HG02852 (cell line): ENCODE measurements around the gene PLPPR2.
A peak's percentile ranks its signal among the peaks of the same experiment; 100 is the strongest.
"Not testable (repeated sequence)": the region's sequence is repeated elsewhere in the genome, so short reads cannot be mapped to it uniquely, and the experiment has no call there.

Experiments used
- ATAC-seq: cut with Tn5 transposase; IDR thresholded peaks from one replicate; pipeline ENCODE4 v1.9.1; 2021; ENCODE audit warnings: mild to moderate bottlenecking, moderate library complexity; ENCODE audit not compliant: unreplicated experiment

The PLPPR2 gene

DNA sequence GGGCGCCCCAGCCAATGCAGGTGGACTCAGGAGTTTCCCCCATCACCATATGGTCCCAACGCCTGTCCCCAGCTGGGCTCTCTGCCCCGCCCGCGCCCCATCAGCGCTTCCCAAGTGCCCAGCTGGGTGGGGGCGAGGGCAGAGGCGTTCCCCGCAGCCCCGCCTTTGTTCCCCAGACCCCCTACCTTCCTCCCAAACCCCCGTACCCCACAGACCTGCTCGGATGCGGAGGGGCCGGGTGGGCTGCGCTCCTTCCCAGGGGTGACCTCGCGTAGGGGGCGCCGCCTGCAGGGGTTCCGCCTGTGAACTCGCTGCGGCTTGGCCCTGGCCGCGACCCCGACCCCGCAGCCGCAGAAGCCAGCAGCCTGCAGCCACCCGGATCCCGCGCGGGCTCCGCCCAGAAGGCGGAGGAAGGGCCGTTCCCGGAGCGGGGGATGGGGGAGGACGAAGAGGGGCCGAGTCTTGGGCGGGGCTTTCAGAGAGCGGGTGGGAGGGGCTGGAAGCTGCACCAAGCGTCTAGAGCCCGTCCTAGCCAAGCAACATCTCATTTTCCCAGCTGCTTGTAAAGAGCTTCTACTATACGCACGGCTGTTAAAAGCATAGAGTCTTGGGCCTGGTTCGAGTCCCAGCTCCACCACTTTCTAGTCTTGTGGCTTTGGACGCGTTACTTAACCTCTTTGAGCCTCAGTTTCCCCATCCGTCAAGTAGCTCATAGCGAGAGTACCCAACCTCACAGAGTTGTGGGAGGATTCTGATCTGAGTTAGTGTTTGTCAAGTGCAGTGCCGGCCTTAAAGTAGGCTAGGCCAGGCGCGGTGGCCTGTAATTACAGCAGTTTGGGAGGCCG lies 15.8 kb upstream of the PLPPR2 start, which contains the start of gene RAB3D:
TSS of gene RAB3D (minus strand) at position 404 of the 845 bp plus-strand sequence. CDS start 2,258 bp downstream, outside the sequence.
- peak; percentile 70 for ATAC-seq

- not testable (repeated sequence) for ATAC-seq
Observed at GRCh38 chr19:11340099-11340467, 15.1 kb upstream of the PLPPR2 start.

GRCh38 chr19:11342429-11342828 lies 12.8 kb upstream of the PLPPR2 start:
- ATAC-seq = no peak

- ATAC-seq = no peak
Observed at GRCh38 chr19:11345122-11345803, 10.0 kb upstream of the PLPPR2 start.

- peak; percentile 95 for ATAC-seq
Observed at GRCh38 chr19:11346104-11346940, 8.9 kb upstream of the PLPPR2 start, which contains the start of the genes CCDC159 and TMEM205. CCDC159 (plus strand) TSS chr19:11346519; CDS start chr19:11346607, 88 bp downstream. TMEM205 (minus strand) TSS chr19:11346268; CDS start chr19:11345619, 649 bp downstream.

DNA sequence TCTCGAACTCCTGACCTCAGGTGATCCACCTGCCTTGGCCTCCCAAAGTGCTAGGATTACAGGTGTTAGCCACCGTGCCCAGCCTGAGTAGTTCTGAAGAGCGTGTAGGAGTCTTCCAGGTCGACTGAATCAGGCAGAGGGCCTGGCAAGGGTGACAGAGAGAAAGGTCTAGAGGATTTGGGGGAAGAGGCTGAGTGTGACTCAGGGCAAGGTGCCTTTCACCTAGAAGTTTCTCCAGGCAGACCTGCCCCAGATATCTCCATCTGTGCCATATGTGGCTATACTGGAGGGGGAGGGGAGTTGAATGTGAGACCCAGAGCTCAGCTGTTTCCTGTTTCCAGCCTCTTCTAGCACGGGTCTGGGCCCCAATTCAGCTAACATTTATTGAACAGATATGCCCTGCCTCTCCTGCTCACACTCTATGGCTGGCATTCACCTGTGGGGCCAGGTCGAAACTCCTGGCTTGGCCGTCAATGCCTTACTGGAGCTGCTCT lies 7.6 kb upstream of the PLPPR2 start:
- no peak for ATAC-seq

DNA sequence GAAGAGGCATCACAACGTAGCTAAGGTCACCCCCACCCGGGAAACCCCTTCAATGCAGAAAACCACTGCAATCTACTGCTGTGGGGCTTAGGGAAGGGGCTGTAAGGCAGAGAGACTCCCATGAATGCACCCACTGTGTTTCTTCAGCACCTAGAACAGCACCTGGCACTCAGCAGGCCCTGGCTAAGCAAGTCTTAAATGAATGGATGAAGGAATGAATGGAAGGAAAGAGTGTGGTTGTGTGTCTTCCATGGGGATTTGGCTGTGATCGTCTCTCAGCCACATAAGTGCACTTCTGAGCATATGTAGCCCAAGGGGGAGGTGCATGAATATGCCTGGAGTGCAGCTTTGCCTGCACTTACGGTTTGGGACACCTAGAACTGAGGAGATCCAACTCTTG lies 6.1 kb upstream of the PLPPR2 start:
- ATAC-seq = no peak

DNA sequence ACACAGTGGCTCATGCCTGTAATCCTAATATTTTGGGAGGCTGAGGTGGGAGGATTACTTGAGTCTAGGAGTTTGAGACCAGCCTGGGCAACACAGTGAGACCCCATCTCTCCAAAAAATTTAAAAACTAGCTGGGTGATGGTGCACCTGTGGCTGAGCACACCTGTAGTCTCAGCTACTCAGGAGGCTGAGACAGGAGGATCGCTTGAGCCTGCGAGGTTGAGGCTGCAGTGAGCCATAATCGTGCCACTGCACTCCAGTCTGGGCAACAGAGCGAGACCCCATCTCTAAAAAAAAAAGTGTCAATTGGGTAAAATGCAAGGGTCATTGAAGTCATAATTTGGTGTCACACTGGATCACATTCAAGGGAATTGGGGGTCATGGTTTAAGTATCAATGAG lies 1.1 kb upstream of the PLPPR2 start:
- not testable (repeated sequence) for ATAC-seq

- no peak for ATAC-seq
Observed at GRCh38 chr19:11356074-11356397, 804 bp downstream of the PLPPR2 start.

DNA sequence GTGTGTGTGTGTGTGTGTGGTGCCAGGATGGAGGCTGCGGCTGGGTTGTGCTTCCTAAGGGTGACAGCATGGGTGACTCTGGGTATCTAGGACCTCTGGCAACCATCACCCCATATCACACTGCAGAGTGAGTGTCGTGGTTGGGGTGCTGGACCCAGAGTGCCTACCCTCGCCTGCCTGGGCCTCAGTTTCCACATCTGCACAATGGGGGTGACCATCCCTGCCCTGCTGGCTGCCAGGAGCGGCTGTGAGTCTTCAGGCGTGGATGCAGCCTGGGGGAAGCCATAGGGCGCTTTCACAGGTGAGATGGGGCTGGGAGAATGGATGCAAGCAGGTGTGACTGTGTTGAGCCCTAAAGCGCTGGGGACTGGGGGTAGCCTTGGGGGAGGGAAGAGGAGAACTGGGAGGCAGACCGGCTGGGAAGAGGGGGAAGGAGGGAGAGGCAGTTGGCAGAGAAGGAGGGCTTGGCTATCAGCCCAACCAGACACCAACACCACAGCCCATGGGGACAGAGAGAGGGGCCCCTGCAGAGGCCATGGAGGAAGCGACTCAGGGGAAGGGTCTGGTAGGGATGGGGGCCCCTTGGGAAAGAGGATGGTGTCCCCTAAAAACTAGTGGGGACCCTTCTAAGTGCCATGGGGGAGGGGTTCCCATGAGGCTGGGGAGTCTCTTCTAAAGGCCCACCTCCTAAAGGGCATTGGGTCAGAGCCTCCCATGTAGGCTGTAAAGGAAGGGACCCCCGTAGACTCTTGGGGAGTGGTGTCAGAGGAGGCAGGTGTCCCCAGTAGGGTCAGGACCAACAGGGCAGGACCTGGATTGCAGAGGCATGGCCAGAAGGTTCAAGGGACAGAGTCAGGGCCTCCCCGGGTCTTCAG lies 1.7 kb downstream of the PLPPR2 start:
- ATAC-seq = no peak

- no peak for ATAC-seq
Observed at GRCh38 chr19:11359421-11359820, 4.2 kb downstream of the PLPPR2 start.

- no peak for ATAC-seq
Observed at GRCh38 chr19:11361037-11361770, 6.0 kb downstream of the PLPPR2 start.

DNA sequence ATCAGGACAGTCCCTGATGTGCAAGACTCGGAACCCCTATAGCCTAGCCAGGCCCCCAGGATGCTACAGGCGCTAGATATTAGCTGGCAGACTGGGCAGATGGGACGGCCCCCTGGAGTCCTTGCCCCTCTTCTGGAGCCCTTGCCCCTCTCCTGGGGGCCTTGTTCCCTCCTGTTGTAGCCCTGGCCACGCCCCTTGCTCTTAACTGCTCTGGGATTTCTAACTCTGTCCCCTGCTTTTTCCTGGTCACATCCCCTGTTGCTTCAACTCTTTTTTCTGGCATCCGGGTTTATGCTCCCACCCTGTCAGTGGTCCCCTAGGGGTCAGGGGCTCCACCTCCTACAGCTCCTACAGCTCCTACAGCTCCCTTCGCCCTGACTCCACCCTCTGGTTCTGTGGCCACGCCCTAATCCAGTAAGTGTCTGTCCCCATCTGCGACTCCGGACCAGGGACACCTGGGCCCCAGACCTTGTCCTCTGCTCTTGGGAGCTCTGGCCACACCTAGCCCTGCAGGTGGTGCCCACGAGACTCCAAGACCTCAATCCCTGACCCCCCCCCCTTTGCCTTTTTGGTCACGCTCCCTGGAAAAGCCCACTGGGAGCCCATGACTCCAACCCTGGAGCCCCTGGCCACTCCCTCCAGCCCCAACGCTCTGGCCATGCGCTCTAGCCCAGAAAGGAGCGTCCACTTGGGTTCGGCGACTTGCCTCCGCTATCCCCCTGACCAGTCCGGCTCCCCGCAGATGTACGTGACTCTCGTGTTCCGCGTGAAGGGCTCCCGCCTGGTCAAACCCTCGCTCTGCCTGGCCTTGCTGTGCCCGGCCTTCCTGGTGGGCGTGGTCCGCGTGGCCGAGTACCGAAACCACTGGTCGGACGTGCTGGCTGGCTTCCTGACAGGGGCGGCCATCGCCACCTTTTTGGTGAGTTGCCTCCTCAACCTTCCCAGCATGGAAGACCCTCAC lies 6.8 kb downstream of the PLPPR2 start:
- no peak for ATAC-seq

- ATAC-seq = no peak
Observed at GRCh38 chr19:11363881-11364280, 8.6 kb downstream of the PLPPR2 start.

DNA sequence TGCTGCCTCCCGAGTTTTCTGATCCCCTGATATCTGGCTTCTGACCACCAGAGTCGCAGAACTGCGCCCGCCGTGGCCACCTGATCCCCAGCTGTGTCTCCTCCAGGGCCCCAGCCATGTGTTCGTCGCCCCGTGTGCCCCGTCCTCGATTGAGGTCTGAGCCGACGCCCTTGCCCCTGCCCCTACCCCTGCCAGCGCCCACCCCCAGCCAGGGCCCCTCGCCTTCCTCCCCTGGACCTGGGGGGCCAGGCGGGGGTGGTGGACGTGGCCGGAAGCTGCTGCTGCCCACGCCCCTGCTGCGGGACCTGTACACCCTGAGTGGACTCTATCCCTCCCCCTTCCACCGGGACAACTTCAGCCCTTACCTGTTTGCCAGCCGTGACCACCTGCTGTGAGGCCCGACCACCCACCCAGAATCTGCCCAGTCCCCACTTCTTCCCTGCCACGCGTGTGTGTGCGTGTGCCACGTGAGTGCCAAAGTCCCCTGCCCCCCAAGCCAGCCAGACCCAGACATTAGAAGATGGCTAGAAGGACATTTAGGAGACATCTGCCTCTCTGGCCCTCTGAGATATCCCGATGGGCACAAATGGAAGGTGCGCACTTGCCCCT lies 9.2 kb downstream of the PLPPR2 start:
- ATAC-seq = no peak

DNA sequence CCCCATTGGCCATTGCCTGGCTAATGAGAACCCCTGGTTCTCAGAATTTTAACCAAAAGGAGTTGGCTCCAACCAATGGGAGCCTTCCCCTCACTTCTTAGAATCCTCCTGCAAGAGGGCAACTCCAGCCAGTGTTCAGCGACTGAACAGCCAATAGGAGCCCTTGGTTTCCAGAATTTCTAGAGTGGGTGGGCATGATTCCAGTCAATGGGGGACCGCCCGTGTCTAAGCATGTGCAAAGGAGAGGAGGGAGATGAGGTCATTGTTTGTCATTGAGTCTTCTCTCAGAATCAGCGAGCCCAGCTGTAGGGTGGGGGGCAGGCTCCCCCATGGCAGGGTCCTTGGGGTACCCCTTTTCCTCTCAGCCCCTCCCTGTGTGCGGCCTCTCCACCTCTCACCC lies 9.7 kb downstream of the PLPPR2 start:
- no peak for ATAC-seq

DNA sequence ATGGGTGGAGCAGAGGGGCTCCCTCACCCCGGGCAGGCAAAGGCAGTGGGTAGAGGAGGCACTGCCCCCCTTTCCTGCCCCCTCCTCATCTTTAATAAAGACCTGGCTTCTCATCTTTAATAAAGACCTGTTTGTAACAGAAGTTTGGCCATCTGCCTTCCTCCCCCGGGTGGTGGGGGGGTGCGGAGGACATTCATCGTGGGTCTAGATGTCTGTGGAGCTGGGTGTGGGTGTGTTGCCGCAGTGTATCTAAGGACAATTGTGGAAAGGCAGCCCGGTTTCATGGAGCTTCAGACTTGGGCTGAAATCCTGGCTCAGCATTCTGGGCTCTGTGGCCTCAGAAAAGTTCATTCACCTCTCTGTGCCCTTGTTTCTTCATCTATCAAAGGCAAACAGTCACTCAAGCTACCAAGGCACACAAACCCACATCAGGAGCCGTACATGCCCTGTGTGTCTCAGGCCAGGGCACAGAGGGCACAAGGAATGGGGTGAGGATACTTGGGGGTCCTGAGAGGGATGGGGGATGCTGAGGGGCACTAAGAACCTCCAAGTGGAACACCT lies 10.4 kb downstream of the PLPPR2 start:
- no peak for ATAC-seq

GRCh38 chr19:11367528-11367927 lies 12.3 kb downstream of the PLPPR2 start:
- no peak for ATAC-seq
